ENCODE data around the gene SLC3A2.

DNA sequence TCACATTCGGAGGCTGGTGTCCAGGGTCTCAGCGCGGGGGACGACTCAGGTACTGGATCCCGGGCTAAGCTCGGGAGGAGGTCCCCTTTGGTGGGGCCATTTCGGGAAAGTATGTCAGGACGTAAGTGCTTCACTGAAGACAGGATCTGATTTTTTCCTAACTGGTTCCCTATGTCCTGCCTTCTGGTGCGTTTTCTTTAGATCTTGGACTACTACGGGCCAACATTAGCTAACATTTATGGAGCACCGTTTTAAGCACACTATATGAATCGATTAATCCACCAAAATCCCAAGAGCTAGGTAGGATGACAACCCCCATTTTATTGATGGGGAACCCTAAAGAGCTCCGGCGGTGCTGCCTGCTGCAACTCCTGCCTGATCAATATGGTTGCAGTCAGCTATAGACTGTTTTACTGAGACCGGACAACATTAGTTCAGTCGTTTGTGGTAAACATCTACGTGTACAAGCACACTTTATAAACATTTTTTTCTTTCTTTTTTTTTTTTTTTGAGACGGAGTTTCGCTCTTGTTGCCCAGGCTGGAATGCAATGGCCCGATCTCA is 24.3 kb upstream of the SLC3A2 start:
- TF ChIP-seq, protein P1, sequence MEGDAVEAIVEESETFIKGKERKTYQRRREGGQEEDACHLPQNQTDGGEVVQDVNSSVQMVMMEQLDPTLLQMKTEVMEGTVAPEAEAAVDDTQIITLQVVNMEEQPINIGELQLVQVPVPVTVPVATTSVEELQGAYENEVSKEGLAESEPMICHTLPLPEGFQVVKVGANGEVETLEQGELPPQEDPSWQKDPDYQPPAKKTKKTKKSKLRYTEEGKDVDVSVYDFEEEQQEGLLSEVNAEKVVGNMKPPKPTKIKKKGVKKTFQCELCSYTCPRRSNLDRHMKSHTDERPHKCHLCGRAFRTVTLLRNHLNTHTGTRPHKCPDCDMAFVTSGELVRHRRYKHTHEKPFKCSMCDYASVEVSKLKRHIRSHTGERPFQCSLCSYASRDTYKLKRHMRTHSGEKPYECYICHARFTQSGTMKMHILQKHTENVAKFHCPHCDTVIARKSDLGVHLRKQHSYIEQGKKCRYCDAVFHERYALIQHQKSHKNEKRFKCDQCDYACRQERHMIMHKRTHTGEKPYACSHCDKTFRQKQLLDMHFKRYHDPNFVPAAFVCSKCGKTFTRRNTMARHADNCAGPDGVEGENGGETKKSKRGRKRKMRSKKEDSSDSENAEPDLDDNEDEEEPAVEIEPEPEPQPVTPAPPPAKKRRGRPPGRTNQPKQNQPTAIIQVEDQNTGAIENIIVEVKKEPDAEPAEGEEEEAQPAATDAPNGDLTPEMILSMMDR (IDR thresholded peaks at IDR 0.05), result no peak
- no peak for TF ChIP-seq EP300 (IDR thresholded peaks at IDR 0.05)
